CD14-positive monocyte (primary cell): Measurements from ENCODE around the gene BMP2K. TPM values are rescaled to one million over a fixed set of nuclear protein-coding genes. Genes with fewer than 3 reads are reported as not detected.

ENCODE experiments used
- DNase-seq, 3 donors: peaks; one replicate each; pipeline ENCODE4 v3.0.0-alpha.2; 2011 to 2022
- H2AFZ ChIP-seq: 2 replicates; pipeline ENCODE4 v1.6.0; 2012; ENCODE audit warnings: mild to moderate bottlenecking, low read depth, low read length, inconsistent platforms; ENCODE audit not compliant: insufficient read depth, poor library complexity, severe bottlenecking
- H3K27ac ChIP-seq, 2 donors: 1 replicate in 1 of 2; 2 replicates in 1 of 2; pipeline ENCODE4 v1.5.1; 2012 to 2013; ENCODE audit warnings: low read length in 2 of 2, control low read depth in 1 of 2, inconsistent platforms in 1 of 2, low read depth in 1 of 2, mild to moderate bottlenecking in 1 of 2
- H3K27me3 ChIP-seq, 2 donors: one replicate each; pipeline versions ENCODE4 v1.6.0 to v1.6.1; 2011 to 2013; ENCODE audit warnings: low read length in 2 of 2; ENCODE audit not compliant: control insufficient read depth in 2 of 2, insufficient read depth in 2 of 2
- H3K36me3 ChIP-seq, 2 donors: replicated peaks in 1 of 2; 1 replicate in 1 of 2; 2 replicates in 1 of 2; pipeline versions ENCODE4 v1.5.1 to v1.6.1; 2012 to 2013; ENCODE audit warnings: low read length in 2 of 2, control low read depth in 1 of 2, inconsistent platforms in 1 of 2, mild to moderate bottlenecking in 1 of 2; ENCODE audit not compliant: insufficient read depth in 2 of 2, control insufficient read depth in 1 of 2
- H3K4me1 ChIP-seq, 2 donors: 1 replicate in 1 of 2; 2 replicates in 1 of 2; pipeline versions ENCODE4 v1.5.1 to v1.6.1; 2012 to 2013; ENCODE audit warnings: low read length in 2 of 2, control low read depth in 1 of 2, inconsistent platforms in 1 of 2, mild to moderate bottlenecking in 1 of 2, moderate library complexity in 1 of 2; ENCODE audit not compliant: insufficient read depth in 2 of 2, control insufficient read depth in 1 of 2
- H3K4me2 ChIP-seq: replicated peaks from 2 replicates; pipeline ENCODE3; 2012; ENCODE audit warnings: low read length, moderate library complexity, mild to moderate bottlenecking; ENCODE audit not compliant: poor library complexity, severe bottlenecking; ENCODE audit errors: extremely low read depth
- H3K4me3 ChIP-seq, 3 experiments: fragments of 200-600 bp in 1 of 3; sonication (generic) in 1 of 3; replicated peaks in 1 of 3; 1 replicate in 2 of 3; 2 replicates in 1 of 3; pipeline ENCODE4 v1.5.1; 2011 to 2013; ENCODE audit warnings: low read length in 3 of 3, mild to moderate bottlenecking in 3 of 3, control low read depth in 2 of 3, low read depth in 2 of 3, inconsistent platforms in 1 of 3, moderate library complexity in 1 of 3
- H3K79me2 ChIP-seq: 2 replicates; pipeline ENCODE4 v1.6.0; 2012; ENCODE audit warnings: mild to moderate bottlenecking, control low read depth, inconsistent platforms, low read length, moderate library complexity; ENCODE audit not compliant: insufficient read depth
- H3K9ac ChIP-seq: 2 replicates; pipeline ENCODE4 v1.6.0; 2017; ENCODE audit warnings: low read length, mild to moderate bottlenecking; ENCODE audit not compliant: insufficient read depth, poor library complexity, severe bottlenecking
- H3K9me3 ChIP-seq, 2 donors: replicated peaks in 1 of 2; 1 replicate in 1 of 2; 2 replicates in 1 of 2; pipeline versions ENCODE4 v1.5.1 to v1.6.1; 2012 to 2013; ENCODE audit warnings: low read length in 2 of 2, control low read depth in 1 of 2; ENCODE audit not compliant: control insufficient read depth in 1 of 2, insufficient read depth in 1 of 2
- H4K20me1 ChIP-seq: 2 replicates; pipeline ENCODE4 v1.6.0; 2012; ENCODE audit warnings: mild to moderate bottlenecking, low read length, control low read depth, moderate library complexity; ENCODE audit not compliant: insufficient read depth
- H3K27ac Mint-ChIP-seq, 7 donors: one replicate each; pipeline ENCODE4 v1.8.0; 2020; ENCODE audit warnings: mild to moderate bottlenecking in 7 of 7, mixed read lengths in 7 of 7, moderate library complexity in 6 of 7, inconsistent platforms in 2 of 7
- H3K27me3 Mint-ChIP-seq, 3 donors: one replicate each; pipeline ENCODE4 v1.8.0; 2021 to 2022; ENCODE audit warnings: low read depth in 3 of 3, mild to moderate bottlenecking in 3 of 3, mixed read lengths in 3 of 3, moderate library complexity in 3 of 3, inconsistent platforms in 1 of 3
- H3K36me3 Mint-ChIP-seq, 2 donors: one replicate each; pipeline ENCODE4 v1.8.0; 2020; ENCODE audit warnings: mixed read lengths in 2 of 2, inconsistent platforms in 1 of 2, mild to moderate bottlenecking in 1 of 2
- H3K4me1 Mint-ChIP-seq: one replicate; pipeline ENCODE4 v1.8.0; 2020; ENCODE audit warnings: mild to moderate bottlenecking, mixed read lengths
- H3K4me3 Mint-ChIP-seq, 2 donors: one replicate each; pipeline ENCODE4 v1.8.0; 2020; ENCODE audit warnings: mild to moderate bottlenecking in 2 of 2, mixed read lengths in 2 of 2, moderate library complexity in 1 of 2
- H3K9me3 Mint-ChIP-seq, 7 donors: one replicate each; pipeline ENCODE4 v1.8.0; 2020 to 2022; ENCODE audit warnings: mixed read lengths in 7 of 7, mild to moderate bottlenecking in 6 of 7, moderate library complexity in 6 of 7, inconsistent platforms in 2 of 7
- WGBS: methylation state at CpG from one replicate; pipeline ENCODE4 v1.1.5; 2013; ENCODE audit warnings: missing lambda C conversion rate; ENCODE audit not compliant: insufficient coverage; 5-methylcytosine and 5-hydroxymethylcytosine counted together
- intact Hi-C, 2 donors: fragments of 100-400 bp; cut with micrococcal nuclease; formaldehyde crosslinking; loops; one replicate each; pipeline versions ENCODE4 v1.15.0 to v1.15.1; 2023
- polyA plus RNA-seq, 3 donors: library from polyadenylated mRNA; depleted of rRNA in 1 of 3; unstranded in 2 of 3; stranded (reverse) in 1 of 3; fragments of 300-500 nt in 2 of 3; fragments of >200 nt in 1 of 3; fragmentation: Illumina TruSeq in 2 of 3; gene quantifications; 1 replicate in 2 of 3; 2 replicates in 1 of 3; pipeline ENCODE4 v1.2.3, GENCODE V29; 2012 to 2021
- TF ChIP-seq, protein P1 (sequence below): fragments of 200-600 bp; IDR thresholded peaks from one replicate; pipeline ENCODE4 v1.8.0; 2022; ENCODE audit warnings: antibody characterized with exemption, mild to moderate bottlenecking

The BMP2K gene
- polyA plus RNA-seq, 3 donors, result 11.8 to 39.7 (median 21.6) TPM

DNA sequence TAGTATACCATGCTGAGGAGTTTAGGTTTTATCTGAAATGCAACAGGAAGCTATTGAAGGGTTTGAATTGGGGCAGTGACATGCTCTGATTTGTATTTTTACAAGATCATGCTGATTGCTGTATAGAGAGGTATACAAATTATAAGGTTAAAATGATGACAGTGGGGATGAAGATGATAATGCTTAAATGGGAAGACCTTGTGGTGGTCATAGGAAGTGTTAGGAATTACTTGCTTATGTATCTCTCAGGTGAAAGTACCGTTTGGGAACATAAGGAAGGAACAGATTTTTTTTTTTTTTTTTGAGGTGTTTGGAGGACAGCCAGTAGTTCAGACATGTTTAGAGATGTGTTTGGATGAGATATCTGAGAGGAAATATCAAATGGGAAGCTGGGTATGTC, 5.0 kb downstream of the BMP2K start:
- no peaks in the 10 kb centered on the region for H3K27me3 ChIP-seq
- no peak overlapping the region for H3K27ac Mint-ChIP-seq
- WGBS, result 0% methylated on average over 1 of the region's 1 CpG
- peaks cover 34 to 60% of the 10 kb centered on the region in 2 donors for H3K4me1 ChIP-seq
- H3K27me3 Mint-ChIP-seq, result no peaks in the 10 kb centered on the region
- peak overlapping the region; percentile 45 for H3K4me2 ChIP-seq
- H2AFZ ChIP-seq, result no peak overlapping the region
- H3K4me1 Mint-ChIP-seq, result peaks cover 16% of the 10 kb centered on the region
- peaks cover 5 to 8% of the 10 kb centered on the region in 2 donors for H3K36me3 Mint-ChIP-seq
- no peak overlapping the region for H3K4me3 ChIP-seq
- TF ChIP-seq, protein P1, sequence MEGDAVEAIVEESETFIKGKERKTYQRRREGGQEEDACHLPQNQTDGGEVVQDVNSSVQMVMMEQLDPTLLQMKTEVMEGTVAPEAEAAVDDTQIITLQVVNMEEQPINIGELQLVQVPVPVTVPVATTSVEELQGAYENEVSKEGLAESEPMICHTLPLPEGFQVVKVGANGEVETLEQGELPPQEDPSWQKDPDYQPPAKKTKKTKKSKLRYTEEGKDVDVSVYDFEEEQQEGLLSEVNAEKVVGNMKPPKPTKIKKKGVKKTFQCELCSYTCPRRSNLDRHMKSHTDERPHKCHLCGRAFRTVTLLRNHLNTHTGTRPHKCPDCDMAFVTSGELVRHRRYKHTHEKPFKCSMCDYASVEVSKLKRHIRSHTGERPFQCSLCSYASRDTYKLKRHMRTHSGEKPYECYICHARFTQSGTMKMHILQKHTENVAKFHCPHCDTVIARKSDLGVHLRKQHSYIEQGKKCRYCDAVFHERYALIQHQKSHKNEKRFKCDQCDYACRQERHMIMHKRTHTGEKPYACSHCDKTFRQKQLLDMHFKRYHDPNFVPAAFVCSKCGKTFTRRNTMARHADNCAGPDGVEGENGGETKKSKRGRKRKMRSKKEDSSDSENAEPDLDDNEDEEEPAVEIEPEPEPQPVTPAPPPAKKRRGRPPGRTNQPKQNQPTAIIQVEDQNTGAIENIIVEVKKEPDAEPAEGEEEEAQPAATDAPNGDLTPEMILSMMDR, result no peak
- no peak overlapping the region for H3K4me3 Mint-ChIP-seq
- H3K36me3 ChIP-seq, result no peaks in the 10 kb centered on the region
- no peak overlapping the region for H3K9ac ChIP-seq
- H3K9me3 Mint-ChIP-seq, result no peaks in the 10 kb centered on the region
- H3K27ac ChIP-seq, result peak overlapping the region in 1 of 2 donors; percentile 36
- H4K20me1 ChIP-seq, result peaks cover 94% of the 10 kb centered on the region
- DNase-seq, result no peak
- intact Hi-C loops, result no loop called here
- no peaks in the 10 kb centered on the region for H3K9me3 ChIP-seq
- peaks cover 95% of the 10 kb centered on the region for H3K79me2 ChIP-seq

DNA sequence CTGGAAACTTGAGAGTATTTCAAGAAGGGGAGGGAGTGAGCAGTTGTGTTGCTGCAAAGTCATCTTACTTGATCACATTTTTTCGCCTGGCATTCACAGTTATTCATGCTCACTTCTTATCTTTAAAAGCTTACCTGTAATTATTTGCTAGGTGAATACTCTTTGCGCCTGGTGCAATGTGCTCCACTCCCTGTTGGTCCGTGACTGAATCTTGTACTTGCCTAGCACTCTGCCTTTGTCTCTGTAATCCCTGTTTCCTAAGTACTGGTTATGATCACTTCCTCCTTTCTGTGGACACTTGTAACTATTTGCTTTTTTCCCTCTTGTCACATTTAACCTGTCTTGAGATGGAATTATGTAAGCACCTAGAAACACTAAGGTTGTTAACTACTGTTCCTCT, 5.8 kb downstream of the BMP2K start:
- H3K4me1 ChIP-seq, result peaks cover 34 to 59% of the 10 kb centered on the region in 2 donors
- Mint-ChIP-seq H3K36me3 (peaks cover 6 to 12% of the 10 kb centered on the region in 2 donors), H3K4me1 (peaks cover 18% of the 10 kb centered on the region), H3K27ac (no peak overlapping the region), H3K27me3 (no peaks in the 10 kb centered on the region), H3K4me3 (no peak overlapping the region), H3K9me3 (no peaks in the 10 kb centered on the region)
- peaks cover 98% of the 10 kb centered on the region for H4K20me1 ChIP-seq
- H3K9ac ChIP-seq, result no peak overlapping the region
- peak overlapping the region; percentile 45 for H3K4me2 ChIP-seq
- no peak overlapping the region for H2AFZ ChIP-seq
- H3K79me2 ChIP-seq, result peaks cover 99% of the 10 kb centered on the region
- H3K4me3 ChIP-seq, result peak overlapping the region in 1 of 3 experiments; percentile 1
- DNase-seq, result peak in 2 of 3 donors; percentile 28 to 32
- H3K27me3 ChIP-seq, result no peaks in the 10 kb centered on the region
- intact Hi-C loops, result no loop called here
- 40% methylated on average over 2 of the region's 3 CpGs for WGBS
- H3K9me3 ChIP-seq, result no peaks in the 10 kb centered on the region
- TF ChIP-seq, protein P1, result no peak
- peak overlapping the region in 1 of 2 donors; percentile 36 for H3K27ac ChIP-seq
- H3K36me3 ChIP-seq, result no peaks in the 10 kb centered on the region
